HUES6 (cell line): ENCODE measurements around the gene TPI1.
"Not testable (repeated sequence)": the region's sequence is repeated elsewhere in the genome, so short reads cannot be mapped to it uniquely, and the experiment has no call there.

Source experiments
- H3K27ac ChIP-seq: 2 replicates; pipeline ENCODE4 v1.7.0; 2013; ENCODE audit warnings: low read depth, mild to moderate bottlenecking, low read length, inconsistent platforms
- H3K27me3 ChIP-seq: 2 replicates; pipeline ENCODE4 v1.6.1; 2013; ENCODE audit warnings: low read length; ENCODE audit not compliant: control insufficient read depth, insufficient read depth
- H3K36me3 ChIP-seq: 2 replicates; pipeline ENCODE4 v1.6.1; 2013; ENCODE audit warnings: low read length; ENCODE audit not compliant: control insufficient read depth, insufficient read depth
- H3K4me1 ChIP-seq: 2 replicates; pipeline ENCODE4 v1.6.1; 2013; ENCODE audit warnings: low read length; ENCODE audit not compliant: control insufficient read depth, insufficient read depth
- H3K4me3 ChIP-seq: 2 replicates; pipeline ENCODE4 v1.5.1; 2013; ENCODE audit warnings: low read depth, low read length
- H3K9ac ChIP-seq: one replicate; pipeline ENCODE4 v1.6.1; 2013; ENCODE audit warnings: mild to moderate bottlenecking, low read length
- H3K9me3 ChIP-seq: 2 replicates; pipeline ENCODE4 v1.6.1; 2013; ENCODE audit warnings: low read depth, low read length; ENCODE audit not compliant: control insufficient read depth, insufficient read depth

The TPI1 gene

DNA sequence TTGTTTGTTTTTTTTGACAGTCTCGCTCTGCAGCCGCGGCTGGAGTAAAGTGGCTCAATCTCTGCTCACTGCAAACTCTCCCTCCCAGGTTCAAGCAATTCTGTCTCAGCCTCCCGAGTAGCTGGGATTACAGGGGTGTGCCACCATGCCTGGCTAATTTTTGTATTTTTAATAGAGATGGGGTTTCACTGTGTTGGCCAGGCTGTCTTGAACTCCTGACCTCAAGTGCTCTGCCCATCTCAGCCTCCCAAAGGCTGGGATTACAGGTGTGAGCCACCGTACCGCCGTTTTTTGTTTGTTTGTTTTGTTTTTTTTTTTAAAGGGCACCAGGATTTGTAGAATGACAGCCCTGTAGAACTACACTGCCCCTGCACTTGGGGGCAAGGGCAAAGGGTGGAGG, 21.5 kb downstream of the TPI1 start:
- H3K27me3 ChIP-seq, H3K4me3 ChIP-seq, H3K9ac ChIP-seq, H3K9me3 ChIP-seq: not testable (repeated sequence)
- peaks cover 39% of the 10 kb centered on the region for H3K4me1 ChIP-seq
- peaks cover 11% of the 10 kb centered on the region for H3K36me3 ChIP-seq
- H3K27ac ChIP-seq = peak overlapping the region; percentile 4; the same call in 1 of the 2 replicates

GRCh38 chr12:6889775-6890573, 22.6 kb downstream of the TPI1 start:
- H3K36me3 ChIP-seq, H3K9me3 ChIP-seq, H3K27me3 ChIP-seq: not testable (repeated sequence)
- Histone ChIP-seq H3K4me1 (peaks cover 30% of the 10 kb centered on the region), H3K4me3 (peak overlapping the region; percentile 39), H3K9ac (peak overlapping the region; percentile 75), H3K27ac (peak overlapping the region; percentile 96)

GRCh38 chr12:6890789-6891645, 23.7 kb downstream of the TPI1 start:
- H3K4me1 ChIP-seq = peaks cover 22% of the 10 kb centered on the region
- H3K27me3 ChIP-seq = no peaks in the 10 kb centered on the region

DNA sequence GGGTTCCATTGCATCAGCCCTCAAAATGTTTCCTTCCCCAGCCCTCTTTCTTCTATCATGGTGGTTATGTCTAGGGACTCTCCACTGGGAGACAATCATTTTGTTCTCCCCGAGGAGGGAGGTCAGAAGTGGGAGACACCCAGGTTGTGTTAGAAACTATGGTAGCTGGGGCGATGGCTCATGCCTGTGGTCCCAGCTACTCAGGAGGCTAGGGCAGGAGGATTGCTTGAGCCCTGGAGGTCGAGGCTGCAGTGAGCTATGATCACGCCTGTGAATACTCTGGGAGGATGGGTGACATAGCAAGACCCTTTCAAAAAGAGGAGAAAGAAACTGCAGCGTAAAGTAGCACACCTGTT, 24.3 kb downstream of the TPI1 start:
- Histone ChIP-seq H3K4me1 (peaks cover 22% of the 10 kb centered on the region), H3K9me3 (no peaks in the 10 kb centered on the region), H3K27me3 (no peaks in the 10 kb centered on the region), H3K27ac (peak overlapping the region; percentile 86), H3K36me3 (no peaks in the 10 kb centered on the region), H3K9ac (peak overlapping the region; percentile 82), H3K4me3 (peak overlapping the region; percentile 57)

More at GRCh38 chr12:6890789-6891645, 23.7 kb downstream of the TPI1 start:
- Histone ChIP-seq H3K9ac (peak overlapping the region; percentile 82), H3K9me3 (no peaks in the 10 kb centered on the region), H3K36me3 (no peaks in the 10 kb centered on the region), H3K27ac (peak overlapping the region; percentile 96), H3K4me3 (peak overlapping the region; percentile 57)

DNA sequence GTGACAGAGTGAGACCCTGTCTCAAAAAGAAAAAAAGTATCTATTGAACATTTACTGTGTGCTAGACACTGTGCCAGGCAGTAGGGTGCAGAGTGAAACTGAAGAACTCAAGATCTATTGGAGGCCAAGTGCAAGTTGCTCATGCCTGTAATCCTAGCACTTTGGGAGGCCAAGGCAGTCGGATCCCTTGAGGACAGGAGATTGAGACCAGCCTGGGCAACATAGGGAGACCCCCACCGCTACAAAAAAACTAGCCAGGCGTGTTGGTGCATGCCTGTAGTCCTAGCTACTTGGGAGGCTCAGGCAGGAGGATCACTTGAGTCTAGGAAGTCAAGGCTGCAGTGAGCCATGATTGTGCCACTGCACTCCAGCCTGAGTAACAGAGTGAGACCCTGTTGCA, 25.4 kb downstream of the TPI1 start:
- H3K9ac ChIP-seq, H3K9me3 ChIP-seq, H3K4me3 ChIP-seq, H3K27ac ChIP-seq, H3K36me3 ChIP-seq, H3K27me3 ChIP-seq: not testable (repeated sequence)
- H3K4me1 ChIP-seq = peaks cover 17% of the 10 kb centered on the region

DNA sequence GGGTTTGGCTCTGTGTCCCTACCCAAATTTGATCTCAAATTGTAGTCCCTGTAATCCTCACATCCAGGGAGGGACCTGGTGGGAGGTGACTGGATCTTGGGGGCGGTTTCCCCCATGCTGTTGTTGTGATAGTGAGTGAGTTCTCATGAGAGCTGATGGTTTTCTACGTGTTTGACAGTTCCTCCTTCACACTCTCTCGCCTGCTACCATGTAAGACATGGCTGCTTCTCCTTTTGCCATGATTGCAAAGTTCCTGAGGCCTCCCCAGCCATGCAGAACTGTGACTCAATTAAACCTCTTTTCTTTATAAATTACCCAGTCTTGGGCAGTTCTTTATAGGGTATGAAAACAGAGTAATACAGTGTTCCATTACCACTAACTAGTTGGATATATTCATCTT, 27.0 kb downstream of the TPI1 start:
- H3K9ac ChIP-seq = no peak overlapping the region
- H3K36me3 ChIP-seq = no peaks in the 10 kb centered on the region
- H3K4me1 ChIP-seq = peaks cover 11% of the 10 kb centered on the region; the same call in 1 of the 2 replicates
- no peak overlapping the region for H3K27ac ChIP-seq
- H3K9me3 ChIP-seq = no peaks in the 10 kb centered on the region
- no peak overlapping the region for H3K4me3 ChIP-seq
- H3K27me3 ChIP-seq = no peaks in the 10 kb centered on the region

DNA sequence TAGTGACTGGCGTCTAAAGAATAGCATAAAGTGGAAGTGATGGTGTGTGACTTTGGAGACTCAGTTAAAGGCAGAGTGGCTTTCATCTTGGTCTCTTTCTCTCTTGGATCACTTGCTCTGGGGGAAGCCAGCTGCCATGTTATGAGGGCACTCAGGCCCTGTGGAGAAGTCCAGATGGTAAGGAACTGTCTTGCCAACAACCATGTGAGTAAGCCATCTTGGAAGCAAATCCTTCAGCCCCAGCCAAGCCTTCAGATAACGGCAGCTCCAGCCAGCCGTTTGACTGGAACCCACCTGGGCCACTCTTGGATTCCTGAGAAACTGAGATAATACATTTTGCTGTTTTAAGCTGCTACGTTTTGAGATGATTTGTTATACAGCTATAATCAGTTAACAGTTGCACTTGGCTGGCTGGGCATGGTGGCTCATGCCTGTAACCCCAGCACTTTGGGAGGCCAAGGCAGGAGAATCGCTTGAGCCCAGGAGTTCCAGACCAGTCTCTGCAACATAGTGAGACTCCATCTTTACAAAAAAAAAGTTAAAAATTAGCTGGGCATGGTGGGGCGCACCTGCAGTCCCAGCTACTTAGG, 29.6 kb downstream of the TPI1 start:
- no peaks in the 10 kb centered on the region for H3K27me3 ChIP-seq
- no peak overlapping the region for H3K9ac ChIP-seq

GRCh38 chr12:6899427-6899826, 32.1 kb downstream of the TPI1 start:
- no peaks in the 10 kb centered on the region for H3K27me3 ChIP-seq
- H3K9me3 ChIP-seq = no peaks in the 10 kb centered on the region
- no peak overlapping the region for H3K4me3 ChIP-seq
- no peak overlapping the region for H3K27ac ChIP-seq
- H3K9ac ChIP-seq = no peak overlapping the region
- no peaks in the 10 kb centered on the region for H3K36me3 ChIP-seq
- H3K4me1 ChIP-seq = peaks cover 11% of the 10 kb centered on the region

More for the DNA sequence above, 29.6 kb downstream of the TPI1 start:
- Histone ChIP-seq H3K4me3 (no peak overlapping the region), H3K4me1 (no peaks in the 10 kb centered on the region), H3K36me3 (no peaks in the 10 kb centered on the region), H3K9me3 (no peaks in the 10 kb centered on the region), H3K27ac (no peak overlapping the region)

GRCh38 chr12:6899837-6900519, 32.6 kb downstream of the TPI1 start:
- Histone ChIP-seq H3K27me3 (no peaks in the 10 kb centered on the region), H3K27ac (no peak overlapping the region), H3K4me1 (peaks cover 11% of the 10 kb centered on the region), H3K4me3 (no peak overlapping the region), H3K9ac (no peak overlapping the region), H3K9me3 (no peaks in the 10 kb centered on the region), H3K36me3 (no peaks in the 10 kb centered on the region)

GRCh38 chr12:6902448-6902847, 35.1 kb downstream of the TPI1 start:
- Histone ChIP-seq H3K4me3 (no peak overlapping the region), H3K36me3 (no peaks in the 10 kb centered on the region), H3K9ac (no peak overlapping the region), H3K27ac (no peak overlapping the region), H3K27me3 (peaks cover 10% of the 10 kb centered on the region; the same call in 1 of the 2 replicates), H3K9me3 (no peaks in the 10 kb centered on the region), H3K4me1 (peaks cover 16% of the 10 kb centered on the region)
